GM19025 (cell line): ENCODE measurements around the gene NFE2L1.

ENCODE experiments used
- ATAC-seq: cut with Tn5 transposase; IDR thresholded peaks from one replicate; pipeline ENCODE4 v1.9.1; 2021; ENCODE audit warnings: mild to moderate bottlenecking, low read depth, moderate library complexity; ENCODE audit not compliant: unreplicated experiment

NFE2L1 gene

DNA sequence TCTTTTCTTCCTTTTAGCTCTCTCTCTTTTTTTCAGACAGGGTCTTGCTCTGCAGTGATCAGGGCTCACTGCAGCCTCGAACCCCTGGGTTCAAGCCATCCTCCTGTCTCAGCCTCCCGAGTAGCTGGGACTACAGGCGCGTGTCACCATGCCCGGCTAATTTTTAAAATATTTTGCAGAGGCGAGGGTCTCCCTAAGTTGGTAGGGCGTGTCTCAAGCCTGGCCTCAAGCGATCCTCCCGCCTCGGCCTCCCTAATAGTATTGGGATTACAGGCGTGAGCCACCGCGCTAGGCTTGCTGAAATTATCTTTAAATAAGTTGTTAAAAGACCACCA is 58.6 kb downstream of the NFE2L1 start:
- ATAC-seq, result no peak

DNA sequence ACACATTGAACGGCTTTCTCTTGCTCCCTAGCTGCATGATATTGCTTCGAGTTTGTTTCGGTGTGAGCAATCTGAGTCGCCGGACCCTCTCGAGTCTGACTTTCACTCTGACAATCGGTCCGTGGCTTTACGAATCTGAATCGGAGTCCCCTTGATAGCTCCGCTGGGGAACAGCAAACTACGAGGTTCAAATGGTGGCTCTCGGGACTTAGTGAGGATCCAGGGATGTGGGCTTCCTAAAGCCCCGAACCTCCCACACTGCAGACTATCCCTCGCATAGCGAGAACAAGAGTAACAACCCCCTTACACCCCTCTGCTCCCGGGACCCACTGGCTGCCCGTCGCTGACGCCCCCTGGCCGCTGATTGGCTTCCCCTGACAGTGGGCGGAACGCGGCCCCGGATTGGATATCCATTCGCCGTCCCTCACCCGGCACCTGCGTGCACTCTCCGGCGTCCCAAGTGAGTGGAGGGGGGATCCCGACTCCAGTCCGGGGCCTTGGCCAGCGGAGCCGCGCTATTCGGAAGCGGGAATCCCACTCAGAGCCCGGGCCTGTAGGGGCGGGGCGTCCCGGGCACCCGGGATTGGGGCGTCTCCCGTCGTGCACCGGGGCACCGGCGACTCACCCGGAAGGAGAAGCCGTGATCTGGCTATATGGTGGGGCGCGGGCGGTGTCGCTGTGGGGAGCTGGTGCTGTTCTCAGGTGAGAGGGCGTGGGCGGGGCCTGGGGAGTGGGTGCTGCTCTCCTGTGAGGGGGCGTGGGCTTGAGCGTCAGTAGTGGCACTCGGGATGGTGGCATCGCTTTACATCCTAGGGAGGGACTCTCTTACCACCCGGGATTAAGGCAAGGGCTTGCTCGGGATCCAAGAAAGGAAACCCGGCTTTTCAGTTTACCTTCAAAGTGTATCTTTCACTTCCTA is 59.2 kb downstream of the NFE2L1 start, which contains the start of gene SNX11:
Gene SNX11, plus strand, starts transcription at position 630 of the 919 bp plus-strand sequence. CDS start 4,278 bp downstream, outside the sequence.
- ATAC-seq, result peak; percentile 73

DNA sequence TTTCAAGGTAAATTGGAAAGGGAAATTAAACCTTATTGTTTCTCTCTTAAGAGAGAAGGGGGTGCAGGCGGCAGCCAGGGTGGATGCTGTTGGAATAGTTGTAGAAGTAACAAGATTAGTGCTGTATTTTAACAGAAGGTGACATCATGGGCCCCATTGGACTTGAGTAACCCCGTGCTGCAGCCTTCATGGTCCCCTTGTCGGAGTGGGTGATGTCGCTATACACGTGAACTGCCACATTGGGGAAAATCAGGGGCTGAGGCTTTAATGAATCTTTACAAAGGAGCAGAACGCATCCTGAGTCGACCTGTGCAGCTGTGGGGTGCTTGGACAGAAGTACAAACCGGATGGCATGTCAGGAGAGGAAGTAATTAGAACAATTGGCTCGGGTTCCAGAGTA is 62.6 kb downstream of the NFE2L1 start:
- ATAC-seq, result no peak
